Measurements from ENCODE around the gene CFAP141.

The CFAP141 gene

GRCh38 chr1:154155251-154155650, 50.9 kb downstream of the CFAP141 start:
- Histone ChIP-seq H3K4me1 (ENCODE audit: insufficient read depth, low read length) (peaks cover 6% of the 10 kb centered on the region), H3K27me3 (ENCODE audit: insufficient read depth, low read length) (no peaks in the 10 kb centered on the region), H2AFZ (ENCODE audit: low read depth, low read length) (no peak overlapping the region), H3K4me3 (ENCODE audit: low read length) (no peak overlapping the region), H3K36me3 (ENCODE audit: insufficient read depth, low read length) (peaks cover 36% of the 10 kb centered on the region), H3K9me3 (ENCODE audit: low read length) (peaks cover 2% of the 10 kb centered on the region)

GRCh38 chr1:154154534-154155191, 51.5 kb downstream of the CFAP141 start, which contains the start of gene NUP210L:
Gene NUP210L (minus strand): TSS chr1:154155073.
- H3K27me3 ChIP-seq (ENCODE audit: insufficient read depth, low read length): no peaks in the 10 kb centered on the region
- no peak within 1 kb of the TSS for H2AFZ ChIP-seq (ENCODE audit: low read depth, low read length)
- peaks cover 32% of the 10 kb centered on the region for H3K36me3 ChIP-seq (ENCODE audit: insufficient read depth, low read length)
- peaks cover 1% of the 10 kb centered on the region for H3K9me3 ChIP-seq (ENCODE audit: low read length)
- H3K4me3 ChIP-seq (ENCODE audit: low read length): no peak within 1 kb of the TSS
- H3K4me1 ChIP-seq (ENCODE audit: insufficient read depth, low read length): peaks cover 6% of the 10 kb centered on the region

DNA sequence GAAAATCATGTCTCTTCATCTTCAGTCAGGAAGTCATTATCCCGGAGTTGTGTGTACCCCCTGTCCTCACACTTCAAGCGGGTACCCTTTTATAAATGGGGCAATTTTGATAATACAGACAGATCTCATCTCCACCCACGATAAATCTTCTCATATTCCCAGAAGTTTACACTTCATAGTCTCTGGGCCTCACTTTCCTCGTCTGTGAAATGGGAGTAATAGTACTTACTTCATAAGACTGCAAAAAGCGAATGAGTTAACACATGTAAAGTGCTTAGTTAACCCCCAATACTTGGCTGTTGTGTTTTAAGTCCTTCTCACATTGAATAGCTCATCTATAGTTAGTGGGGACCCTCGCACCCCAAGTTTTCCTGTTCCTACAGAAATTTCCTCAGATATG, 52.1 kb downstream of the CFAP141 start:
- Histone ChIP-seq H3K4me3 (ENCODE audit: low read length) (no peak overlapping the region), H2AFZ (ENCODE audit: low read depth, low read length) (no peak overlapping the region), H3K4me1 (ENCODE audit: insufficient read depth, low read length) (peaks cover 6% of the 10 kb centered on the region), H3K36me3 (ENCODE audit: insufficient read depth, low read length) (peaks cover 26% of the 10 kb centered on the region), H3K27me3 (ENCODE audit: insufficient read depth, low read length) (no peaks in the 10 kb centered on the region), H3K9me3 (ENCODE audit: low read length) (no peaks in the 10 kb centered on the region)

DNA sequence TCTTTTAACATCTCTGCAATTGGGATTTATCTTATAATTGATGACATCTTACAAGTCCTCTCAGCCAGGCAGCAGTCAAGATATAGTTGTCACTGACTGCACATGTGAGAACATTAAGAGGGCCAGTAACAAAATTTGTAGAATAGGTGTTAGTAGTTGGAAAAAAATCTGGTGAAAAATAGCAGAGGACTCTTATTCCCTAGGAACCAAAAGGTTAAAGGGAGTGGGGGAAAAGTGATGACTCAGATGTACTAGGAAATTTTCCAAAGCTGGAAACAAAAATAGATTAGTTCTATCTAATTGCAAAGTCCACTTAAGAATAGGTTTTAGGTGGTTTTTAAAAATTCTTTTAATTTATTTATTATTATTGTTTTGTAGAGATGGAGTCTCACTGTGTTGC, 54.8 kb downstream of the CFAP141 start:
- H3K4me3 ChIP-seq (ENCODE audit: low read length): no peak overlapping the region
- H2AFZ ChIP-seq (ENCODE audit: low read depth, low read length): no peak overlapping the region
- no peaks in the 10 kb centered on the region for H3K27me3 ChIP-seq (ENCODE audit: insufficient read depth, low read length)
- H3K9me3 ChIP-seq (ENCODE audit: low read length): no peaks in the 10 kb centered on the region
- H3K36me3 ChIP-seq (ENCODE audit: insufficient read depth, low read length): peaks cover 4% of the 10 kb centered on the region
- no peaks in the 10 kb centered on the region for H3K4me1 ChIP-seq (ENCODE audit: insufficient read depth, low read length)
